Measurements from ENCODE around the gene COG3. TPM values are rescaled to one million over a fixed set of nuclear protein-coding genes. Genes with fewer than 3 reads are reported as not detected.

Gene COG3
- total RNA-seq, 1 experiment from 2014 or later, result 8.4 TPM

DNA sequence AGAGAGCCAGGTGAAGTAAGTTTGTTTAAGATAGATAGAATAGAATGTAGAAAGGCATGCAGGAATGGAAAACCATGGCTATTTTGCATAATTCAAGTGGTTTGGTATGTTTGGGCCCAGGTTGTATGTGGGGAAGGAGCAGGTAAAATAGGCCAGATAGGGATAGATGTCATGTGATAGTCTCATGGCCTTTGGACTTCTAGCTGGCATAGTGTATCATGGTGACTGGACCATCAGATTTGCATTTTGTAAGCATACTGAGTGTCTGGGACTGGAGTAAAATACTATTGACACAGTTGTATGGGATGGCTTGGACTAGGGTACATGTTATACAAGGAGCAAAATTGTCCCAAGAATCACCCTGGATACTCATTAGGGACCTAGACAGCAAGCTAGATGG is 38.9 kb downstream of the COG3 start:
- DNase-seq (ENCODE audit: low spot score), result no peak

DNA sequence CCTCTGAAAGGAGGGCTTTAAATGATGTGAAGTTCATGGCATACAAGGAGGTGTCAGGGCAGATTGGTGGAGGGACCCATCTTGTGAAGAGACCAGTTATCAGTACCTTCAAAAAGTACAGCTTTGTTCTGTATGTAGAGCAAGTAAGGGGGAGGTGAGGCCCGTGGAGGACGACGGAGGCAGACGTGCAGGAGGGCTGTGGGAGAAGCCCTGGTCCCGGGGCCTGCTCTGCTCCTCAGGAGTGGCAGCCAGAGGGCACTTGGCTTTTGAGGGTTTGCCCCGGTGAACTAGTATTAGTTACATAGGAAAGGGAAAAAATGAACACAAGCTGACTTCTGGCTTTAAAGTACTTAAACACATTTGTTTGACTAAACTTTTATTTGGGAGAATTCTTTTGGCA is 42.1 kb downstream of the COG3 start:
- DNase-seq (ENCODE audit: low spot score), result no peak

DNA sequence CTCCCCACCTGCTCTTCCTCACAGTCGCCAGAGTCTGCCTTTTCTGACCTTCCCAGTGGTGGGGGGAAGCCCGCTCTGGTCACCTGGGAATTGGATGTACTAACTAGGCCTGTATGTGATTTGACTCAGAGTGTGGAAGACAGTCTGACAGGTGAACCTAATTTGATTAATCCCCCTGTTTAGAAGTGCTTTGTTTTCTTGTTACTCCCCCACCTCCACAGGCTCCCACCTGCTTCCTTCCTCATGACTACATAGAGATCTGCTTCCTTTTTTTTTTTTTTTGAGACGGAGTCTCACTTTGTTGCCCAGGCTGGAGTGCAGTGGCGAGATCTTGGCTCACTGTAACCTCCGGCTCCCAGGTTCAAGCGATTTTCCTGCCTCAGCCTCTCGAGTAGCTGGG is 44.0 kb downstream of the COG3 start:
- no peak for DNase-seq (ENCODE audit: low spot score)

DNA sequence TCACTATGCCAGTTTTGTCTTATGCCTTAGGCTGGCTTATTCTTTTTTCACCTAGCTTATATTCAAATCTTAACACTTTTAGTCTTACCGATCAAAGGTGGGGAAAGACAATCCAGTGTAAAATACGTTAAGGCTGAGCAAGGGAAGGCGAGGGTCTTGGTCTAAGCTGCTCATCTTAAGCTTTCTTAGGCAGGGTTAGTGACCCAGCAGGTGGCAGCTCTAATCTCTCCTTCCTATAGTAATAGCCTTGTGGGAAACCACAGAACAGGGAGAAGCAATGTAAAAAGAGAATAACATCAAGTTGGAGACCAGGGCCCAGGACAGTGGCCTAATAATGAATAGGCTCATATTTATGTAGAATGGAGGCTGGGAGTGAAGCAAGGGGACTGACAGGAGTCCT is 45.9 kb downstream of the COG3 start:
- DNase-seq (ENCODE audit: low spot score), result no peak

DNA sequence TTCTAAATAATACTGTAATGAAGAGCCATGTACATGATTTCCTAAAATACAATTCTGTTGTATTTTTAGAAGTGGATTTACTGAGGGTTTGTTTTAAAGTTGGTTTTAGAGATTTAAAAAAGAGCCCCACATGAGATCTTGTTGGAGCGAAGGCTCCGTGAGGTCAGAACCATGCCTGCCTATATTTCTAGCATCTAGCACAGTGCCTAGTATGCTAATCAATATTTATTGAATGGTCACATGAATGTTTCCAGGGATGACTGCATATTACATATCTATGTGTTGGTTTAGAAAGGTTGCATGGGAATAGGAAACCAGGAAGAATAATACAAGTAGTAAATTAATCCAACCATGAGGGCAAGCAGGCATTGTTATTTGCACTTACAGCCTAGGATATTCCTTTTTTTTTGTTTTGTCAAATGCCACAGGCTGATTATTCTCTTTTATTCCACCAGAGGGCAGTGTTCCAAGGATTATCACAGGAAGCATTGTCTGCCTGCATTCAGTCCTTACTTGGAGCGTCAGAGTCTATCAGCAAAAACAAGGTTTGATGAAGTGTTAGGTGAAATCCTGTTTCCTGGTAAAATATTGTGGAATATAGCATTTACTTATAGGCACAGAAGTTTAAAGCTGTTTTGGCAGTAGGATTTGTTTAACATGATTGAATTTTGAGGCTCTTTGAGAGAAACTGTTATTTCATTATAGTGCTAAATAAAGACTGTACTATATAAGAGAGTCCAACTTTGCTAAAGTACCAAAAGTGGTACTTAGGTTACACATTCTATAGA is 46.8 kb downstream of the COG3 start:
- peak; percentile 63 for DNase-seq (ENCODE audit: low spot score)

DNA sequence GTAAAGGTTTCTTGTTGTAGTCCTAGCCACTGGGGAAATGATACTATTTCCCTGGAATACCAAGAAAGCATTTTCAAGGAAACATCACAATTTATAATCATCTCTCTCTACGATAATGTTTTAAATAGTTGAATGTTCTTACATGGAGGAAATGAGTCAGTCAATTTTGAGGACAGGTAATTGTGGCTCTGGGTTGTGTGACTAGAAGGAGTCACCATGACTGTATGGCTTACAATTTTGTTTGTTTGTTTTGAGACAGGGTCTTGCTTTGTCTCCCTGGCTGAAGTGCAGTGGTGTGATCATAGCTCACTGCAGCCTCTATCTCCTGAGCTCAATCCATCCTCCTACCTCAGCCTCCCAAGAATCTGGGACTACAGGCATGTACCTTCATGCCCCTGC is 47.4 kb downstream of the COG3 start:
- DNase-seq (ENCODE audit: low spot score), result no peak

DNA sequence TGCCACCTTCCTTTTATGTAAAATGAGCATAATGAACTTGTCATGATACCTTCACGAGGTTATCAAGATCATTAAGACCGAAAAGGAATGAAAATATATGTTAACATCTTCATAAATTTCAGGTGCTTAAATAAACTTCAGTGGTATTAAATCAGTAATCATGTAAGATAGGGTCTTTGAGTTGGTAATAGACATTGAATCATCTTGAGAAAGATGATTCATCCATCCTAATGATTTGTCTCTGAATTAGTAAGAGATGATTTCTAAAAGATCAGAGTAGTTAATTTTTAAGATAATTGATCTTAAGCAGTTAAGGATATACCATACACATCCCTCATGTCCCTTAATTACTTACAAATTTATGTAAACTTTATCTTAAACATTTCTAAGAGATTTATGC is 52.0 kb downstream of the COG3 start:
- DNase-seq (ENCODE audit: low spot score), result no peak

DNA sequence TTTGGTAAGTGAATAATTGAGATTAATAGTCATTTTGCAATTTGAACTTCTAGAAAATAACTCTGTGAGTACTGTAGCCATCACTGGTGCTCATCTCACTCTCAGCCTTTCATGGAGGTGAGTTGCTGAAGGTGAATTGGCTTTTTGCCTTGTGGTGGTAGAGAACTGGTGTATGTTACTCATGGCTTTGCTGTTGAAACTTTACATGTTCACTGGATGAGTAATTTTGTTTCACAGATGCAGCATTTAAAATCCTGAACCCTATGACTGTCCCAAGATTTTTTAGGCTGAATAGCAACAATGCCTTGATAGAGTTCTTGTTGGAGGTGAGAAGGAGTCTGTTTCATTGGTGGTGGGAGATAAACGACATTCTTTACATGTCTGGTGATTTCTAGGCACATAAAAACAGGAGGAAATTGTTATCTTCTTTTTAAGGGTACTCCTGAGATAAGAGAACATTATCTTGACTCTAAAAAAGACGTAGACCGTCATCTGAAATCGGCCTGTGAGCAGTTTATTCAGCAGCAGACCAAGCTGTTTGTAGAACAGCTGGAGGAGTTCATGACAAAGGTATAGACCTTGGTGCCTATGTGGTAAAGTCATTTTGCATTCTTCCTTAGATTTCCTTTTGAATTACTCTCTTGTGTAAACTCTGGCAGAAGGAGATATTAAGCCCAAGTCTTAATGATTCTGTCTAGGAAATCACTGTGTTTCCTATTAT is 53.9 kb downstream of the COG3 start:
- DNase-seq (ENCODE audit: low spot score), result no peak

DNA sequence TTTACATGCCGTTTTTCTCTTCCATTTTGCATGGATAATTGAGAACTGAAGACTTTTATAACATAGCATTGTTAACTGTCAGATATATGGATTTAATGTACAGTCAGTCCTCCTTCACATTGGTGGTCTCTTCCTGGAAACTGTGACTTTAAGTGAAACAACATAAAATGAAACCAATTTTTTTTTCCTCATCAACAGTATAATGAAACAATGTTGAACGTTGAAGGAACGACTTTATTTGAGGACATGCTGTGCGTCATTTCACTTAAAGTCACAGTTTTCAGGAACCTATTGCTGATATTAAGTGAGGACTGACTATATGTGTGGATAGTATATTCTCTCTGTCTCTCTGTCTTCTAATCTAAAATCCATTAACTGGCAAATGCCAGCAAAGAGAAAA is 54.8 kb downstream of the COG3 start:
- no peak for DNase-seq (ENCODE audit: low spot score)

DNA sequence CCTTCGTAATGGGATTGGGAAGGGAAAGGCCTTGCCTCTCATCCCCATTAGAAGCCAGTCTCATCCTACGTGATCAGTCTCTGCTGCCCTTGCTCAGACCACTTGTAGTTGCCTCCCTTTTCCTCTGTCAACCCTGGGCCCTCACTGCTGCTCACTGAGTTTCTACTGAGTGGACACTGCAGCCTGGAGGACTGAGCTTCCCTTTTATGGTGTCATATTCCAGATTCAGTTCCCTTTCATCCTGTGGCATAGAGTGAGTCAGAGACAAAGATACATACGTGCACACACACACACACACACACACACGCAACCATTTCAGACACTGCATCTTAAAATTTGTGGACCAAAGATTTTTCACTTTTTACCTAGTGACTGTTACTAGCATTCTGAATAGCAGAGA is 56.6 kb downstream of the COG3 start:
- DNase-seq (ENCODE audit: low spot score), result peak; percentile 23

DNA sequence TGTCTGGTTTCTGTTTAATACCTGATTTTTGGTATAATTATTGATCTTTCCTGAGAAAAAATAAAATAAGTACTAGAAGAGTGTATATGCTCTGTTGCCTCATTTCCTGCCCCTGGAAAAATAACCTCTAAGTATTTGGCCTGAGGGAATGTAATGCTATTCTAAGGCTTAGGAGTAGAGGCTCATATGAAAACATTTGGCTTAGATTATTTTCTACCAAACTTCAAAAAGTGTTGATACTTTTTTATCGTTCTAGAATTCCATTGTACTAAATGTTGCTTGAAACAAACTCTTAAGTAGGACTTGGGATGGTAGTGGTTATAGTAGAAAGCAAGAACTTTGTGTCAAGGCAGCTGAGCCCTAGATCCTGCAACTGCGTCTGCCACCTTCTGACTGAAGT is 57.8 kb downstream of the COG3 start:
- DNase-seq (ENCODE audit: low spot score), result no peak

DNA sequence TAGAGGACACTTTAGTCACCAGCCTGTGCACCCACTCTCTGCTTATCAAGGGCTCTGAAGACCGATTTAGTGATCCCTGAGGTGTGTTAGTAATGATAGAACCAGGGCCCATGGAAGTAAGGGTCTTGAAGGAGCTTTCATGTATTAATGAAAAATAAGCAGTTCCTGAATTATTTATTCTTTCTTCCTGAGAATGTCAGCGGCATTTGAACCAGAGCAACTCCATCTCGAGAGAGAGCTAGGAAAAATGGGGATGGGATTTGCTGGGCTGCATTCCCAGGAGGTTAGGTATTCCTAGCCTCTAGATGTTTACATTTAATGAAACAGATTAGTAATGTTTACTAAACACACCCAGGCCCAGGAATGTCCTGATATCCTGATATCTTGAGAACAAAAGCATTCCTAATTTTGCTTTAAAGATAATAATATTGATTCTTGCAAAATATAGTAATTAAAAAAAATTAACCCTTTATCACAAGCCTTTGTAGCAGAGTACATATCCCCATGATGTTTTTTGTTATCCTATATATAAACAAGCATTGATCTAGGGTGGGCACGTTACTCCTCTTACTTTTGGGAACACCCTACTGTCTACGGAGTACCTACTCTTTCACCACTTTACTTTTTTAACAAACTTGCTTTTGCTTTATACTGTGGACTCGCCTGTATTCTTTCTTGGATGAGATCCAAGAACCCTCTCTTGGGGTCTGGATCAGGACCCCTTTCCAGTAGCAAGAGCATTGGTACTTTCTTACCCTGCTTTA is 63.1 kb downstream of the COG3 start:
- DNase-seq (ENCODE audit: low spot score), result peak; percentile 22

DNA sequence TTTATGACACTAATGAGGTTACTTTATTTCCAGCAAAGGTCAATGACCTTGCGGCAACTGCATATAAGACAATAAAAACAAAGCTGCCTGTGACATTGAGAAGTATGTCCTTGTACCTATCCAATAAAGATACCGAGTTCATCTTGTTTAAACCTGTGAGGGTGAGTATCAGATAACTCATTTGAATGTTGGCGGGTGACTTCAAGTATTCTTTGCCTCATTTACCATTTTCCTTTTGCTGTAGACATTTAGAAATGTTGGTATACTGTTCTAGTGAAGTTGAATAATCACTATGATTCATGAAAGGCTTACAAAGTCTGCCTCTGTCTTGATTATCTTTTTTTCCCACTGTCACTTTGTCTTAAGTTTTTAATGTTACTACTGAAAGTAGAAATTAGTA is 65.0 kb downstream of the COG3 start:
- no peak for DNase-seq (ENCODE audit: low spot score)

DNA sequence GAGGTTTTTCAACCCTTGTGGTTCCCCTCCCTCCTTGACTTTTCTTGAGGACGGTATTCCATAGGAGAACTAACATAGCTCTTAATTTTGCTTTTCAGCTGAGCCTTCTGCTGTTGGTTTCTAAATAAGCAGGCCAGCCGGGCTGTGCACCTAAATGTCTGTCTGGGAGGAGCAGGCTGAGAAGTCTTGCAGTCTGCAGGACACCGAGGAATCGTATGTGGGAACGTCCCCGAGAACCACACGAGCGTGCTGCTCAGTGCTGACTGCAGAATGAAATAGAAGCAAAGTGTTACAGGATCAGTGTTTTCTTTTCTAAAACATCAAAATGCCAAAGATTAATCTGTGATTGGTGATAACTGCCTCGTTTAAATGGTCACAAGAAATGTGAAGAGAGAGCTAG is 69.9 kb downstream of the COG3 start:
- no peak for DNase-seq (ENCODE audit: low spot score)

DNA sequence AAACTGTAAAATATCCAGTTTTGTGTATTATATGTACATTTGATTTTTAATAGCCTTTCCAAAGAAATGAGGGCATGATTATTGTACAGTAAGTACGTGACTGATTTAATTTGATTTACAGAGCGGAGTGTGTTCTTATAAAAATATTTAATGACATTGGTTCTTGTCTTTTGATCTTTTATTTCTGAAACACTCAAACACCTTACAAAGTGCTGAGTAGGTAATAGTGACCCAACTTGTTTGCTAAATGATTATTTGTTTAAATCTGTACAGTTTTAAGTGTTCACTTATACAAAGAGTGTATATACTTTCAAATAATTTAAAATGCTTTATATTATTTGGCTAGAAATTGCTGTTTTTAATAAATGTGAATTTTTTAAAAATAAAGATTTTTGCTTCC is 71.5 kb downstream of the COG3 start:
- no peak for DNase-seq (ENCODE audit: low spot score)

DNA sequence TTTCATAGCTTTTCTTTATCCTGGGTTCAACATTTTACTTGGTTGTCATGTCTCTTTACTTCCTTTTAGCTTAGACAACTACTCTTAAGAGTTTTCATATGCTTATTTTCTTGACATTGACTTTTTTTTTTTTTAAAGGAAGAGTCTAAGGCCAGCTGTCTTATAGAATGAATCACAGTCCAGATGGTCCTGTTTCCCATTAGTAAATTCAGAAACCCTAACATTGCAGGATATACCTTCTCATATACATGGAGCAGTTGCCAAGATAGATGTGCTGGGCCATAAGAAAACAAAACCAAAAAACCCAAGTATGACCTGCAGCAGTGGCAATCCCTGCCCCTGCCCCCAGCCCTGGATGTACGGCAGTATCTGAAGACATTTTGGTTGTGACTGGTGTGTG is 72.8 kb downstream of the COG3 start:
- DNase-seq (ENCODE audit: low spot score), result no peak

DNA sequence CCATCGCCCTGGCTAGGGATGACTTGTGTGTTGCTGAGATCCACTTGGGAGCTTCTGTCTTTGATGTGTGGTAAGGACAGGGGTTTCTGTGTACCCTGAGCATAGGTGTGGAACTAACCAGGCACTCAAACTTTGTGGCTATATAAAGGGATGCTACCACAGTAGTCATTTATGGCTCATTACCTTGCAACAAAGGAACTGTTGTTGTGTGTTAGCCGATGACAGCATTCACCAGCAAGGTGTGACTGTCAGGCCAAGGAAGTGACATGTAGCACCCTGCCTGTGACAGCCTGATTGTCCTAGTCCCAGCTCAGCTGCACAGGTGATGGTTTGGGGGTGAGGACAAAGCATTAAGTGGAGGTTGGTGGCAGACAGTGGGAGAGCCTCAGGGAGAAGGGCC is 73.6 kb downstream of the COG3 start:
- DNase-seq (ENCODE audit: low spot score), result no peak

DNA sequence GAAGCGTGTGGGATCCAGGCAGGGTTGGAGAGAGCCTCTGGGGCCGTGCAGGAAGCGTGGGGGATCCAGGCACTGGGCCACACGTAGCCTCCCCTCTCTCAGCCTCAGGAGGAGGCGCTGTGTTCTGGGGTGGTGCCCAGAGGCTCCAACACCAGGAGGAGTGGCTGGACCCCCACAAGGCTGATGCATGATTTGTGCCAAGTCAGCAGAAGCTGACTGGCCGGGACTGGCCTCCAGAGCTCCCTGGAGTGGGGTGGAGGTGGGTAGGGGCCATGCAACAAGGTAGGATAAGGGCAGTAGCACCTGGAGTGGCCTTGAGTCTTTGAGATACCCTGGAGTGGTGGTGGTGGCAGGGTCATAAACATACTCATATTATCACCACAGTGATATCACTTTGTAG is 75.5 kb downstream of the COG3 start:
- no peak for DNase-seq (ENCODE audit: low spot score)

DNA sequence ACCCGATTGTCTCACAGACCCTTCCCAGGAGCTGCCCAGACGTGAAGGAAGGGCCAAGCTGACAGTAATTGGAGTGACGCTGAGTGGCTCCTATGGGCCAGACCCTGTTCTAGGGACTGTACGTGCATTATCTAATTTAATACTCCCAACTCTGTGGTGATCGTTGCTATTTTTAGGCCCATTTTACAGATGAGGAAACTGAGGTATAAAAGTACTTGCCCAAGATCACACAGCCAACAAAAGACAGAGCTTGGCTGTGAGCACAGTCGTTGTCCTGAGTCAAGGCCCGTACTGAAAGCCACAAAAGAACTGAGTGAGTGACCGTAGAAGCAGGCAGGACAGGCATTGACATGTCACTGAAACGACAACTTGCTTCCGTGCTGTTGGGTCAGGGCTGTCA is 76.1 kb downstream of the COG3 start:
- no peak for DNase-seq (ENCODE audit: low spot score)

DNA sequence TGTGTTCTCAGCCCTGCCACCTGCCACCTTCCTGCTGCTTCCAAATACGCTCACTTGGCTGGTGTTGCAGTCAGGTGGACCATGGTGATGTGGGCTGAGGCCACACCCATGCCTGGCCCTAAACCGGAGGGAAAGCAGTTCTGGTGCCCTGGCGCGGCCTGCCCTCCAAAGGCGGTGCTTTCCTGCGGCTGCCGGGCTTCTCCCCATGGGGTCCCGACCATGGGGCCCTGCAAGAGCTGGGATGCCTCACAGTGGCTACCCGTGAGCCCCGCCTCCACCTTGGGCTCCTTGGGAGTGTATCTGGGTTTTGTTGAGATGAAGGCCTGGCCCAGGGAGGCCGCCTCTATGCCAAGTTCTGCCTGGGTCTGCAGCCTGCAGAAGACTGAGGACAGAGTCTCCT is 77.1 kb downstream of the COG3 start:
- no peak for DNase-seq (ENCODE audit: low spot score)

DNA sequence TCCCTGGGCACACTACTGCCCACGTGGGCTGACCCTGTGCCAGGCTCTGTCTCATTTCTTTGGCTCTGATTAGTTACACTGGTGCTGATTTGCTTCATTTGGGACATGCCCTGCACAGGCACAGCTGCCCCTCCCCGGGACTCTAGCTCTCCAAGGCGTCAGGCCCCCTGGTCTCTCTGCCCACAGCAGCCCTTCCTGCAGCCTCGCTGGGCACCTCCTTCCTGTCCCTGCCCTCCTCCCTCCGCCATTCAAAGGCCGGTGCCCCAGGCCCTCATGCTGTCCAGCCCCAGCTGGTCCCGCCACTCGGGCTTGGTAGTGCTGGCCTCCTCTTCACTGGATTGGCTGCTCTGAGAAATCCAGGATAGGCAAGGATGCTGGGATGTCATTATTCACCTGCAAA is 77.7 kb downstream of the COG3 start:
- no peak for DNase-seq (ENCODE audit: low spot score)

DNA sequence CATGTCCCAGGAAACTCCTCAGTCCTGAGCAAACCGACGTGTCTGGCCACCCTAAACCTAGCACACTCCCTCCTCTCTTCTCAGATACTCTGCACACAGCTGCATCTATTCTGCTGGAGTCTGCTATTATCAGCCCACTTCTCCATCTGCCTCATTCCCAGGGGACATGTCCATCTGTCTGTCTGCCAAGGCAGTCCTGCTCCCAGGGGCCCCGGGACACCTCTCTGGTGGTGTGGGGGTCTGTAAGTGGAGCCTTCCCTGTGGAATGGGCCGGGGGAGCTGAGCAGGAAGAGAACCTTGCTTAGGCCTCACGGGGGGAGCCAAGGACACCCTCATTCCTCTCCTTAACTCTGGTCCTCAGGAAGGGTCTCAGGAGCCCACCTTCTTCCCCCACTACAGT is 78.1 kb downstream of the COG3 start:
- no peak for DNase-seq (ENCODE audit: low spot score)

DNA sequence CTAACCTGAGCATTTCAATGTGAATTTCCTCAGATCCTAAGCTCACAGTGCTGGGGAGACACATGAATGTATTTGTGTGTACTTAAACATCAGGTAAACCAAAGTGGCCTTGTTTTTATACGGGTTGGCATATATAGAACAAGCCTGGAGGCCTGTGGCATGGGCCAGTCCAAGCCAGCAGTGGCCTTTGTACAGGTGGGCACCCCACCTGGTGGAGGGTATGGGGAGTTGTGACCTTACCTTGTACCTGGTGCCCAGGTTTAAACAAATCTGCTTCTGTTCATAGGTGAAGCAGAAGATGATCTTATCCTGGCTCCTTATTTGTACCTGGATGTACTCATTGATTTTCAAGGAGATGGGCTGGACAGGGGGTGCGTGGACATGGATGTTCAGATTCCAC is 79.8 kb downstream of the COG3 start:
- no peak for DNase-seq (ENCODE audit: low spot score)

All from H4 (cell line).